Fibroblast of skin of left quadriceps (primary cell): ENCODE measurements around the gene RYK.
"Not testable (repeated sequence)": the region's sequence is repeated elsewhere in the genome, so short reads cannot be mapped to it uniquely, and the experiment has no call there.

ENCODE experiments used
- DNase-seq, 2 experiments: peaks; one replicate each; pipeline ENCODE4 v3.0.0-alpha.2; 2013; ENCODE audit warnings: low read depth in 2 of 2

The RYK gene

DNA sequence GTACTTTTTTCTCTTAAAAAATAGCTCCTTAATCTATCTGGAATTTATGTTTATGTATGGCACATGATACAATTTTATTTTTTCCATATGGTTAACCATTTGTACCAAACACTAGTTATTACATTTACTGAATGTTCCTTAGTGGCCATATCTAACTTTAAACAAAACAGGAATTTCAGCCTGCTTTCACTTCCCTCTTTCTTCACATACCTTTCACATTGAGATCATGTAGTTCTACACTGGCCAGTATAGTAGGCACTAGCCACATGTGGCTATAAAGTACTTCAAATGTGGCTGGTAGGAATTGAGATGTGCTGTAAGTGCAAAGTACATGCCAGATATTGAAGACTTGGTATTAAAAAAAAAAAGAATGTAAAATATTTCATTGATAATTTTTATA is 4.7 kb upstream of the RYK start:
- no peak for DNase-seq

DNA sequence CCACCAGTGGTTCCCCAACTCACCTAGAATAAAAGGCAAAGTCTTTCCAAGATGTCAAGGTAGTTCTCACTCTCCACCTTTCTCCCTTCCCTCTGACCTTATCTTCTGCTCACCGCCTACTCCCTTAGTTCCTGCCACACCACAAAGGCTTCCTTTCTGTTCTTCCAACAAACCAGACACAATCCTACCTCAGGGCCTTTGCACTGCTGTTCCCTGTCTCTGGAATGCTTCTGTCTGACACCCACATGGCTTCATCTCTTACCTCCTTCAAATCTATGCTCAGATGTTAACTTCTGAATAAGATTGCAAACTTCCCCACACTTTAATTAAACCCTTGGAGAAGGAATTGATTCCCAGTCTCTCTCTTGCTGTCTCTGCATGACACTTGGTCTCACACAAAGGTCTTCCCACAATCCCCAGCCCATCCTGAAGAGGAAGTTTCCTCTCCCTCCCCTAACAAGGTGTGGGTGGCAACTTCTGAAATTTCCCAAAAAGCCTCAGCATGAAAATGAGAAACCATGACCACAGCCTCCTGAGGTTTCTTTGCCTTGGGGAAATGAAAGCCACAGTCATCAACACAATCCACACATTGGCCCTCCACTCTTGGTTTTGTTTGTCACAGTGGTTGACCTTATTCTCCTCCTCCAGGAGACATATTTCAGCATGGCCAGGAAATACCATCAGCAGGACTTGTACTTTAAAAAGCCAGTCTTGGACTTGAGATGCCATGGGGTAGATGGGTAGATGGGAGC is 3.0 kb upstream of the RYK start:
- no peak for DNase-seq

DNA sequence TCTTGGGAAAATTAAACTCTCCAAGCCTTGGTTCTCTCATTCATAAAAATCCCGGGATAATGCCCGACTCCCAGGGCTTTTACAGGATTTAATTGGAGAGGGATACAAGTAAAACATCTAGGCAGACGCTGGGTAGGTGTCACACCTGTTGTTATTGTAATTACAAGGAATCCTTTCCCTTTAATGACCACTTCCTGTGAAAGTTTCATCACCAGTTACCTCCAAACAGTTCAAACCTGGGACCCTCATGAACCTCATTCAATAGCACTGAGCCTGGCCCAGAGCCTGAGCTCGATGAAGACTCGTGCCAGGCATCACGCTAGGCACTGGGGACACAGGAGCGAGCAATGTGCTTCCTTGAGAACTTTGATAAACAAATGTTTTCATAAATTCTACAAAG is 2.1 kb upstream of the RYK start:
- no peak for DNase-seq

DNA sequence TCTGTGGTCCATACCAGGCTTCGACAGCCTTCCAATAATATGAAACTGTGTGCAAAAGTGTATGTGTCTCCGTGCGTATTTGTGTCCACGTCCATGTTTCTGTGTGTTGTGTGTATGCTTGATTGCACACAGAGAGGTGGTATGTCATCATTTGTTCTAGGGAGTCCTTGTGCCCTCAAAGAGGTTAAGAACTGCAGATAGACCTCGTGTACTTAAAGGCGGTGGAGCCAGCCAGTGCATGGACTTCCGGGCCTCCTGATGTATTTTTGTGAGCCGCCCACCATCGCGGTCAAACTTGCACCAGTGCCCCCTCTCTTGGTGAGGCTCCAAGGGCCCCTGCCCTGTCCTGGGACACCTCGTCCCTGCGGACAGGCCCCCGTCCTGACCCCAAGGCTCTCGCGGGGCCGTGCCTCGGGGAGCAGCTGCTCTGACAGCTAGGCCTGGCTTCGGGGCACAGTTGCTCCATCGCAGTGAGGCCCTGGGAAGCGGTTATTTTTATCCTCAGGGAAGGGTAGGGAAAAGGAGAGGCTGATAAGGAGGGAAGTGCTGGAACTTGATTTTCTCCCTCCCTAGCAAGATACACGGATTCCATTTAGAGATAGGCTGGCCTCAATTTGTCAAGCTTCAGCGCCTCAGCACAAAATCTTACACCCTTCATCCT is 1.2 kb upstream of the RYK start:
- DNase-seq: no peak

DNA sequence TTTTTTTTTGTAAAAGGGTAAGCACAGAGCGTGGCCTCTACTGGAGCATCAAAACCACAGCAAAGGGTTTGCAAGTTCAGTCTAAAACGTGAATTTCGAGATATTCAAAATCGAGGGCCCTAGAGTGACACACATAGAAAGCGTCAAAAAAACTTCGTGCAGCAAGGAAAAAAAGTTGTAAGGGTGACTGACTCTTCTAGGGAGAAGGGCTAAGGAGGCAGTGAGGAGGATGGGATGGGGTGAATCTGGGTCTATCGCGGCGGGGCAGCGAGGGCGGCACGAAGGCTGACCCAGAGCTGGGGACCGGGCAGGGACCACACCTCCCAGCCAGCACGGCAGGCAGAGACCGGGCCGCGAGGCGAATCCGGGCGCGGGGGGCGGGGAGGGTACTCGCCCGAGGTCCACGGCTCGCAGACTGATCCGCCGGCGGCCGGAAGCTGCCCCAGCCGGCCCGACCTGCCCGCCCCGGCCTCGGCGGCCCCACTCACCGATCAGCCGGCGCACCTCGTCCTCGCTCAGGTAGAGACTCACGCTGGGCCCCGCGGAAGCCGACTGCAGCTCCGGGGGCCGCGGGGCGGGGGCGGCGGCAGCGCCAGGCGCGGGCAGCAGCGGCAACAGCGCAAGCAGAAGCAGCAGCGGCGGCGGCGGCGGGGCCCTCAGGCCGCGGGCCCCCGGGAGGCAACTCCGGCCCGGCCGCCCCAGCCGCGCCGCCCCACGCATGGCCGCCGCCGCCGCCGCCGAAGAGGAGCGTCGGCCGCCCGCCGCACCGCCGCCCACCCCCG is 533 bp downstream of the RYK start:
- no peak for DNase-seq

DNA sequence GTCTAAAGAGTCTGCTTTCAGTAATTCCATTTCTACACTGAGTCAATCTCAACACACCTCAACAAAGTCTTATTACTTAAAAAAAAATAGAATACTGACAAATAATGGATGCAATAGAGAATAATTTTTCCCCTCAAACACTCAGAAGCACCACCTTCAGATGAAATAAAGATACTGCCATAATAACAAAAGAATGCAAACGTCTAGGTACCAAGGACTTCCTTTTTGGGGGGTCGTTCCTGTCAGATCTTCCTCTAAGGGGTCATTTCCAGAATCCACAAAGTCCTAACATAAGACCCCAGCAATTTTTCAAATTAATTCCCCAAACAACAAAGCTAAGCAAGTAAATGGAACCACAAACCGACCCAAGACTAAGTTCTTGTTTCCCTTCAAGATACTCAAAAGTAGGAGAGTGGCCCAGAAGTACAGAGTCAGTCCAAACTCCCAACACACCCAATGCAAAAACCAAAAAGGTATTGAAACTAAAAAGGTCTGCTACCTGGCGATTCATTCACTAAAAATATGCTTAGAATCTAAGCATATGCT is 1.3 kb downstream of the RYK start:
- DNase-seq: no peak

DNA sequence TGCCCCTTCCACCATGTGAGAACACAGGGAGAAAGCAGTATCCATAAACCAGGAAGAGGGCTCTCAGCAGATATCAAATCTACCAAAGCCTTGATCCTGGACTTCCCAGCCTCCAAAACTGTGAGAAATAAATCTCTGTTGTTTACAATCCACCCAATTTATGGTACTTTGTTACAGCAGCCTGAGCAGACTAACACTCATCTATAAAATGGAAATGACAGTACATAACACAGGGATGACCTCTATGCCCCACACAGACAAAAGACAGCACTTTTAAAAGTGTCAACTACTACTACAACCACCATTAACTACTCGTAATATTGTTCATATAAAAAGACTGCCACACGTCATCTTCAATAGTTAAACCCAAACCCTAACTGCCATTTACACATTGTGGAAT is 5.7 kb downstream of the RYK start:
- no peak for DNase-seq

DNA sequence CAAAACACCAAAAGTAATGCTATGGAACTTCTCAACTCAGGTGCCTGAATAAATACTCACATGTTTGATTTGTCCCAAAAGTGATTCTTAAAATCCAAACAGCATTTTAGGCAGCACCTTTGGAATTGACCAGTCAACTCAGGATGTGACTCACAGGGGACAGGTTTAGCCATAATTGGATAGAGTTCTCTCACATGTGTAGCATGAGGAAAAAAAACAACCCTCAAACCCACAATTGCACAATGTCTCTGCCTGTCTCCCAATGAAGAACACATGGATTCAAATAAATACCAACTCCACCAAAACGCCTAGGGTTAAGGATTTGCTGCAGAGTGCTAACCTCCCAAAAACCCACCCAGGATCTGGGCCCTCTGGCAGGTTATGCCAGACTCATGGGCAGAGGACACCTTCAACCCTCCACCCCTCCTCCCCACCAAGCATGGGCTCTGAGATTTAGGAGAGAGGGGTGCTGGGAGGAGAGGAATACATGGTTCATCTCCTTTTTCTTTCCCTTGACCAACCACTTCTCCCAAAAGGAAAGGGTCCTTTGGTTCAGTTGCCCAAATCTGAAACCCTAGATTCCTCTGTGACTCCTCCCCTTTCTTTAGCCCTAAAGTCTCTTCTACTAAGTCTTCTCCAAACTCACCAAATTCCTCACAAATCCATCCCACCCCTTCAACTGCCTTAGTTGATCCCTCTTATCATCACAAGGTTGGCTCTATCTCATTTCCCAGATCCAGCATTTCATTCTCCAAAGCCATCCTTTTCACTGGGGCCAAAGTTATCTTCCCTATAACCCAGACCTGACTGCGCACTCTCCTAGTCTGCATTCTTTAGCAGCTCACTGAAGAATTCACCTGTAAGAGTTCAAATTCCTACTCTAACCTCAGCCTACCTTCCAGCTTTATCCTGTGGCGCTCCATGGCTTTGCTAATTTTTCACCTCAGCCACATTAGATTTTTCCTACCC is 7.7 kb downstream of the RYK start:
- peak; percentile 80 for DNase-seq

DNA sequence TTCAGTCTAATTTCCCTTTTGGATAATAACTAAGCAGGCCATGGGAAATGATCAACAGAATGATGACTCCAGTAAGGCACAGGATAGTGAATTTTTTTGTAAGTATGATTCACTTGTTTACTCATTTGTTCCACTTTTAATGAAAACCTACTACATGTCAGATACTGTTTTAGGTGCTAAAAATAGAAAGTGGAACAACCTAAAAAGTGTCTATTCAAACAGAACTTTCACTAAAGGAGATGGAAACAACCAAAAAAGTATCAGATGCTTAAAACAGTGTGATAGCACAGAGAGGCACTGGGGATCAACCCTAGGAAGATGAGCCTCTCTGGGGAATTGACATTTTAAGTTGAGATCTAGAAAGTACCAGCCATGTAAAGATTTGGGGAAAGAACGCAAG is 11.1 kb downstream of the RYK start:
- no peak for DNase-seq

DNA sequence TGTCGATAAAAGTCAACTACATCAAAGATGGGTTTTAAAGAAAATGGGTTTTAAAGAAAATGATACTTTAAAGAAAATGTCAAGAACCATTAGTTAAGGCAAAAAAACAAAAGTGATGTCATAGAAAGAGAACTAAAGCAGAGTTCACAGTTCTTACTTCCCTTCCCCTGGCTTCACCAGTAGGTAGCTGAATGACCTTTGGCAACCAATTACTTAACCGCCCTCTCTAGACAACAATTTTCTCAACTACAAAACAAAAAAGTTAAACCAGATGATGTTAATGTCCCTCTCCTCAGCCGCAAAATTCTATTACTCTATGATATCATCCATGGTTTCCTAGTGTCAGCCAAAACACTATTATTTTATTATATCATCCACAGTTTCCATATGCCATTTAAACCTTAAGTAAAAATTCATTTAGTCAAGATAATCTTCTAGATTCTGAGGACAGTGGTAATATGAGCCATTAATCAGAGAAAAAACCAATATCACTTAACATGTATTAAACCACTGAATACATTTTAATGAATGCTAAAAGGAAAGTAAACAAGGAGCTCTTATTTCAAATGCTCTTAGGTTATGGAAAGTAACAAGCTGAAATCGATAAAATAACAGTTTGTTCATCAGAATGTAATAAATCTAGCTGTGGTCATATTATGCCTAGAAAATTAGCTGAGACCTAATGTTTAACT is 13.1 kb downstream of the RYK start:
- DNase-seq: no peak

DNA sequence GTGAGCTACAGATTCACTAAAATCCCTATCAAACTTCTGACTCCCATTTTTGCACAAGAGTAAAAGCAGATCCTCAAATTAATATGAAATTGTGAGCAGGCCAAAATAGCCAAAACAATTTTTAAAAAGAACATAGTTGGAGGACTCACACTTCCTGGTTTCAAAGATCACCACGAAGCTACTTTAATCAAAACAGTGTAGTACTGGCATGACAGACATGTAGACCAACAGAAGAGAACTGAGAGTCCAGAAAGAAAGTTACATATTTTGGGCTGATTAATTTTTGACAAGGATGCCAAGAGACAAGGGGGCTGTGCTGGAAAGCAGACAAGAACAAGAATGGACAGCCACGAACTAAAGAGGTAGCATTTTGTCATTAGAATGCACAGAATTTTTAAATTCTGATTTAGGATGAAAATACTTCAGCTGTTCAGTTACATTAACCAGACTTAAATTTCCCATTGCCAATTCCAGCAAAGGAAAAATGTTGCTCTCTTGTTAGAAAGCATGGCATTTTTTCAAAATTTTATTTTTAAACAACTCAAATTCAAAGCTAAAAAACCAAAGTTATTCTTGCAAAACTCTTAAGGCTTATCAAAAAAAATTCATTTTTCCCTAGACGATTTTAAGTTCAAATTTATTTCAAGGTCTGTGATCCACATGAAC is 14.0 kb downstream of the RYK start:
- DNase-seq: no peak

DNA sequence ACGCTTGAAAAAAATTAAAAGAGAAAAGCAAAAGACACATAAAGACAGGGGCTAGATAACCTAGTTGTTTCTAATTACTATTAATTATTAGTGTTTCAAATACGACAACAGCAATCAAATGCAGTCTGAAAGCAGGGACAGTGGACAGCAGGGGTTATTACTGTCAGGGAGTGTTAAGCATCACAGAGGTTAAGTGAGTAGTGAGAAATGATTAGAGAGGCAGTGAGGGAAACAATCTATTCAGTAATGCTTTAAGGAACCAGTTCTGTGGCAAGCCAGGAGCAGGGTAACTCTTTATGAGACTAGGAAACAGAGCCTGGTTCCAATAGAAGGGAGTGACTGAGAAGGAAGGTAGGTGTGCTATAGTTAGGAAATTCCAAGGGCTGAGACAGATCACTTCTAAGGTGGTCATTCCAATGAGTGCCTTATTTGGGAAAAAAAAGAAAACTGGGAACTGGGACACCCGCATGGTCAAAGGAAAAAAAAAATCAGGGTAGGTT is 15.0 kb downstream of the RYK start:
- no peak for DNase-seq

DNA sequence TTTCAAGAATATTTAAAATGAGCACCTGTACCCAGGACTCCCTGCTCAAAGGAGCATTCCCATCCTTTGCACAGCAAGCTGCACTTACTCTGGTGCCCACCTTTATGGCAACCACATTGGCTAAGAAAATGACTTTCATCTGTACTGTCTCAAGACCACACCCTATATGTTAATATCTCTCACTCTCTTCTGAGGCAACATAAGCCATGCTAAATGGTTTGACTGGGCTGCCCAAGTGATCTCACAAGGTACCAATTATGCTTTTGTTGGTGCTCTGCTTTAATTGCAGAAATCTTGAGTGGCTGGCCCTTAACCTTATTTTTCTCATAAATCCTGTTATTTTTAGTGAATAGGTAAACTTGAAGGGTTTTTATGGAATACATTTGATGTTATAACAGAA is 17.7 kb downstream of the RYK start:
- DNase-seq: no peak

DNA sequence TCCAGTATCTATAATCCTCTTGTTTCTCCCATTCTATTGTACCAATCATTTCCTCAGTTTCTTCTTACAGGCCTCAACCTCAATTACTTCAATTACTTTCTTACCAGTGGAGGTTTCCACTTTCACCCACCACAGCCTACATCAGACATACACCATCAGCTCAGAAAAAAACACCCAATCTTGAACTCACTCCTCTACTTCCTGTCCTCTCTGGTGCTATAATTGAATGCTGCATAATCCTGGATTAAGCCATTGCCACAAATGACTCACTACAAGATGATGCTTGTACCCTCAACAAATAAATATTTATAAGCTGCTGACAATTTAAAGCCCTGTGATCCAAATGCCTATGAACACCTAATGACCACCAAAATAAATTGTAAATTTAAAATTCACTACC is 18.5 kb downstream of the RYK start:
- DNase-seq: peak in 1 of 2 experiments; percentile 15

DNA sequence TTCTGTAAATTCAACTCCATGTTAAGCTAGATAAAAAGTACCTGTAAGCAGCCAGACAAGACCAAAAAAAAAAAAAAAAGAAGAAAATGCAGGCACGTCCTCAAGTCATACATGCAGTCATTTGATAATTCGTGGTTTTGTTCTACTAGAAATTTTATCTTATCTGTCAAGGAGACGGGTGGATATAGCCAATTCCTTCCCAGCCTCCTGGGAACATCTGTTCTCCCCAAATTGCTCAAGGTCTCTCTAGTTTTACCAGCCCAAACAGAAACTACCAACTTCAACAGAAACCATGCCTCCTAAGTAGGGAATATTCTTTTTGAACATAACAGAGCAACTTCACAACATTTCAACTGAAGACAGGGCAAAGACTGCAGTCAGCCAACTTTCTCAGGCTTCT is 19.5 kb downstream of the RYK start:
- DNase-seq: no peak

DNA sequence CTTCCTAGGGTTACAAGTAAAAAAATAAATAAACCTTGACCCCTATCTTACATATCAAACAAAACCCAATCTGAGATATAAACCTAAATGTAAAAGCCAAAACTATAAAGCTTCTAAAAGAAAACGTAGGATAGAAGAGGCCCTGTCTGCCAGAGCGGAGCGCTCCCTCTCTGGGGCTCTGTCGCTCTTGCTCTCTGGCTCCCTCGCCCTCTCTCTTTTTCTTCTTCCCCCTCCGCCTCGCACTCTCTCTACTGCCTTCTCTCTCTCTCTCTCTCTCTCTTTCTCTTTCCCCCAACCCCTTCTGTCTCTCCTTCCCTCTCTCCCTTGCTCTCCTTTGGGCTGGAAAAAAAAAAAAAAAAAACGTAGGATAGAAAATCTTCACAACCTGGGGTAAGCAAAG is 21.6 kb downstream of the RYK start:
- no peak for DNase-seq

DNA sequence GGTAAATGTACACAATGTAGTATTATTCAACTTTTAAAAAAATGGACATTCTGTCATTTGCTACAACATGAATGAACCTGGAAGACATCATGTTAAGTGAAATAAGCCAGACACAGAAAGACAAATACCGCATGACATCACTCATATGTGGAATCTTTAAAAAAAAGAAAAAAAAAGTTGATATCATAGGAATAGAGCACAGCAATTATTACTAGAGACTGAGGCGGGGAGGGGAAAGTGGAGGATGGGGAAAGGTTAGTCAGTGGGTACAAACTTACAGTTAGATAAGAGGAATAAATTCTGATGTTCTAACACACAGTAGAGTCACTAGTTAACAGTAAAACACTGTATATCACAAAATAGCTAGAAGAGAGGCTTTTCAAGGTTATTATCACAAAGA is 22.2 kb downstream of the RYK start:
- no peak for DNase-seq

DNA sequence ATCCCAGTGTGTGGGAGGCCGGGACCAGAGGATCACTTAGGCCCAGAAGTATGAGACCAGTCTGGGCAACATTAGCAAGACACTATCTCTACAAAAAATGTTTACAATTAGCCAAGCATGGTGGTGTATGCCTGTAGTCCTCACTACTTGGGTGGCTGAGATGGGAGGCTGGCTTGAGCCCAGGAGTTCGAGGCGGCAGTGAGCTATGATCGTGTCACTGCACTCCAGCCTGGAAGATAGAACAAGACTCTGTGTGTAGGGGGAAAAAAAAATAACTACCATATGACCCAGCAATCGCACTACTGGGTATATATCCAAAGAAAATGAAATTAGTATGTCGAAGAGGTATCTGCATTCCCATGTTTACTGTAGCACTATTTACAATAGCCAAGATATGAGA is 22.6 kb downstream of the RYK start:
- DNase-seq: no peak

DNA sequence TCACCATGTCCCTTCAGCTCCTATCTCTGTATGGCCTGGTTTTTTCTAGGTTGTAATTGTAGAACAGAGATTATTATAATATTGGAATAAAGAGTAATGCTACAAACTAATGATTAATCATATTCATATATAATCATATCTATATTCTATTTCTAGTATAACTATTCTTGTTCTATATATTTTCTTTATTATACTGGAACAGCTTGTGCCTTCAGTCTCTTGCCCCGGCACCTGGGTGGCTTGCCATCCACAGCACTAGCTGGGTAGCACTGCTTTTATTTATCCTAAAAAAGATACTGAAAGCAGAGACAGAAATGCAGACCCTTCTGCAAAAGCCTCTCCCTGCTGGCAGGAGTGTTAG is 25.9 kb downstream of the RYK start:
- not testable (repeated sequence) for DNase-seq

DNA sequence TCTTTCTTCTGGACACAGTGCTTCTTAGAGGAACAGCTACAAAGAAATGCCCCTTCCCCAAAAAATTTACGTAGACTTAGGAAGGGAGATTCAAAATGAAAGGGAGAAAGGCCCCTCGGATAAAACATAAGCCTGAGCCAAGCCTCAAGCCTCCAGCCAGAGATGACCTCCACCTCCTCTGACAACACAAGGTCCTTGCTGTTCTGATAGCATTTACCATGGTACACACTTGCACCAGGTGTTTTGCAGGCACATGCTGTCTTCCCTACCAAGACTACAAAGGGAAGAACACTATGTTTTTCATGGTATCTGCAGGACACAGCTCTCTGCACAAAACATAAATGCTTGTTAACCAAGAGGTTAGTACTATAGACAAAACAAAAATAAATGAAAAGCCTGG is 27.8 kb downstream of the RYK start:
- DNase-seq: no peak
